Glomerular endothelial cell (primary cell): ENCODE data around the gene DOK7. TPM values are rescaled to one million over a fixed set of nuclear protein-coding genes. Genes with fewer than 3 reads are reported as not detected.

ENCODE experiments used
- DNase-seq: peaks from one replicate; pipeline ENCODE4 v3.0.0-alpha.2; 2011; ENCODE audit warnings: low read depth, low spot score; ENCODE audit errors: extremely low read depth
- total RNA-seq: library from RNA; depleted of rRNA; stranded (reverse); fragments of >200 nt; gene quantifications from 2 replicates; pipeline ENCODE4 v1.2.3, GENCODE V29; 2015

Gene DOK7
- total RNA-seq, 1 donor from 2014 or later: not detected

GRCh38 chr4:3472411-3473141, 9.5 kb downstream of the DOK7 start:
- no peak for DNase-seq

DNA sequence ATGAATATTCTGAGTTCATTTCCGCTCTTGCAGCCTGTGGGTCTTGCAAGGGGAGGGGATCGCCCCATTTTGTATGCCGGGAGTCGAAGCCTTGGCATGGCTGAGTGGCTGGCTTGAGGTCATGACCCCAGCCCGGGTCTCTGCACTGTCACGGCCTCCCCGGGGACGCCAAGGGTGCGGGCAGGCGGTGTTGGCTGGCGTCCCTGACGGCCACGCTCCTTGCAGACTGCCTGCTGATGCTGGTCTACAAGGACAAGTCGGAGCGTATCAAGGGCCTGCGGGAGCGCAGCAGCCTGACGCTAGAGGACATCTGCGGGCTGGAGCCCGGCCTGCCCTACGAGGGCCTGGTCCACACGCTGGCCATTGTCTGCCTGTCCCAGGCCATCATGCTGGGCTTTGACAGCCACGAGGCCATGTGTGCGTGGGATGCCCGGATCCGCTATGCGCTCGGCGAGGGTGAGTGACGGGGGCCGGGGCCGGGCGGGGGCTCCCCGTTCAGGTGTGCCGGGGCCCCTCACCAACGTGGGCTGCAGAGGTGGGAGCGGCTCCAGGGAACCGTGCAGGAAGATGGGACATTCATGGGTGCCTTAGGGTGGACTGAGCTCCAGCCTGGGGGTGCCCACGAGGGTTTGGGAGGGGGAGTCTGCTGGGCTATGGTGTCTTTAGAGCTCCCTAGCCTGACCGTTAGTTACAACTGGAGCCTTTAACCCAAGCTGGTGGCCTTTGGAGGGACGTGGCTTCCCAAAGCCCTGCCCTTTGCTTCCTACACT, 10.3 kb downstream of the DOK7 start:
- no peak for DNase-seq

DNA sequence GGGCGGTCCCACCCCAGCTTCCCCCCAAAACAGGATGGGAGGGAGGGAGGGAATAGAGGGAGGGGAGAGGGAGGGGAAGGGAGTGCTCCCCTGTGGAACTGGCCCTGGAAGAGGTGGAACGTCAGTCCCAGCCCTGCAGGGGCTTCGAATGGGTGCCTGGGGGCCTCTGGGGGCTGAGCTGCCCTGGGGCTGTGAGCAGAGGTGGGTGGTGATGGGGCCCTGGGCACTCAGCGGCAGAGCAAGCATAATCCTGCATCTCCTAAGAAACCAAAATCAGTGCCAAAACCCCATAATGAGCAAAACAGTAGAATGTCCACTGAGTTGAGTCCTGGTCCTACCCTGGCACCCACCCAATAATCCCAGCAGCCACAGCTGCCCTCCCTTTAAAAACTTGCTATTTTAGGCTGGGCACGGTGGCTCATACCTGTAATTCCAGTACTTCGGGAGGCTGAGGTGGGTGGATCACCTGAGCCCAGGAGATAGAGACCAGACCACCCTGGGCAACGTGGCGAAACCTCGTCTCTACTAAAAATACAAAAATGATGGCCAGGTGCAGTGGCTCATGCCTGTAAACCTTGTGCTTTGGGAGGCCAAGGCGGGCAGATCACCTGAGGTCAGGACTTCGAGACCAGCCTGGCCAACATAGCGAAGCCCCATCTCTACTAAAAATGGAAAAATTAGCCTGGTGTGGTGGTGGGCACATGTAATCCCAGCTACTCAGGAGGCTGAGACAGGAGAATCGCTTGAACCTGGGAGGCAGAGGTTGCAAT, 11.1 kb downstream of the DOK7 start:
- no peak for DNase-seq

GRCh38 chr4:3475041-3475712, 12.1 kb downstream of the DOK7 start:
- no peak for DNase-seq

DNA sequence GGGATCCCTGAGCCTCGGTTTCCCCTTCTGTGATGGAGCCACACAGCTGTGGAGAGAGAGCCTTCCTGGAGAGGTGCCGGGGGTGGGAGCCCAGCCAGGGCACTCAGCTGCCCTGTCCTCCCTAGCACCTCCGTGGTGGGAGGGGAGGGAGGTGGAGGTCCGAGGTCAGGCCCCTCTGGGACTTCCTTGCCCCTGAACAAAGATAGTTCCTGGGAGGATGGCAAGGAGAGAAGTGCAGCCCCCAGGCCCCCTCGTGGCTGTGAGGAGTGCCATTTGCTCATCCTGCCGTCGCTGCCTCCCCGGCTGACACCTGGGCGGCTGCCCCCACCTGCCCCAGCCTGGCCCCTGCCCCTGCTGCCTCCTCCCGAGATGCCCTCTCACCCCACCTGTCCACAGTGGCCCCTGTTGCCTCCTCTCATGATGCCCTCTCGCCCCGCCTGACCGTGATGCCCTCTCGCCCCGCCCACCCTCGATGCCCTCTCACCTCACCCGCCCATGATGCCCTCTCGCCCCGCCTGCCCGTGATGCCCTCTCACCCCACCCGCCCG, 12.7 kb downstream of the DOK7 start:
- DNase-seq: no peak

DNA sequence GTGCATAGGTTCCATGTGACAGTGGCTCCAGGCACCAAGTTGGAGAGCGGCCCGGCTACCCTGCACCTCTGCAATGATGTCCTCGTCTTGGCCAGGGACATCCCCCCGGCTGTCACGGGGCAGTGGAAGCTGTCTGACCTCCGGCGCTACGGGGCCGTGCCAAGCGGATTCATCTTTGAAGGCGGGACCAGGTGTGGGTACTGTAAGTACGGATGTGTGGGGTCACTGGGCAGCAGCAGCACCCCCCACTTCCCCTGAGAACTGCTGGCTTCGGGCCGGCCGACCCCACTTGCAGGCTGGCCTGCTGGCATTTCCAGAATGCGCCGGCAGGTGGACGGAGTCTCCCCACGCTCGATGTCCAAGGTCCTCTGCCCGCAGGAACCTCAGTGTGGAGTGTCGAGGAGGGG, 13.2 kb downstream of the DOK7 start:
- DNase-seq: no peak

DNA sequence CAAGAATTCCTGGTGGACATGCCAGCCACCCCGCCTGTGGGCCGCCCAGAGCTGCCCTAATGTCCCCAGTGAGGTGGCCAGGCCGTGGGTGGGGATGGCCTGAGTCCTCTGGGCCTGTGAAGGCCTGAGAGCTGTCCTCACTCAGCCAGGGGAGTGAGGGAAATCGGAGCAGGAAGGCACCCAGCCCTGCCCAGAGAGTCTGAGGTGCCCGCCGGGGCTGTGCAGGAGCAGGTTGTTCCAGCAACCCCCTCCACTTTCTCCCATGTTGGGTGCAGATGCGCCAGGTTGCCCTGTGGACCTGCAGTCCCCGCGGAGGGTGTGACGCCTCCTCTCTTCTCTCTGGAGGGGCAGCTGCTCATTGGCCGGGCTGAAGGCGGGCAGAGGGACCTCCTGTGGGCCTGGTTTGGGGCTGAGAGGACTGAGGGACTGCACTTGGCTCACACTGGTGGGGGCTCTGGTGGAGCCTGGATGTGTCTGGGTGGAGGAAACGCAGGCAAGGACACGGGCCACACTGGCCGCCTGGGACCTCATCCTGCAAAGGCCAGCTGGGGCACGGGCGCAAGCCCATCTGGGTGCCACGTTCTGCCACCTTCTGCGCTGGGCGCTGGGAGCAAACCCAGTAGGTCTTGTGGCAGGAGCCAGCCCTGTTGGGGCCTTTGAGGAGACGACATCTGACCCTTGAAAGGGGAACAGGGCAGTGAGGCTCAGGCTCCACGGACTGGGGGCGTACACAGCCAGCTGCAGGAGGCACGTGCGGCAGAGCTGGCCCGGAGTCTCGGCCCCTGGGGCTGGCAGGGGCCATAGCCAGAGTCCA, 14.0 kb downstream of the DOK7 start:
- no peak for DNase-seq

- DNase-seq: no peak
These were observed 14.8 kb downstream of the DOK7 start for GRCh38 chr4:3477750-3478430.

- no peak for DNase-seq
These were observed 15.6 kb downstream of the DOK7 start for GRCh38 chr4:3478446-3479357.

- no peak for DNase-seq
These were observed 16.4 kb downstream of the DOK7 start for GRCh38 chr4:3479358-3480101.

DNA sequence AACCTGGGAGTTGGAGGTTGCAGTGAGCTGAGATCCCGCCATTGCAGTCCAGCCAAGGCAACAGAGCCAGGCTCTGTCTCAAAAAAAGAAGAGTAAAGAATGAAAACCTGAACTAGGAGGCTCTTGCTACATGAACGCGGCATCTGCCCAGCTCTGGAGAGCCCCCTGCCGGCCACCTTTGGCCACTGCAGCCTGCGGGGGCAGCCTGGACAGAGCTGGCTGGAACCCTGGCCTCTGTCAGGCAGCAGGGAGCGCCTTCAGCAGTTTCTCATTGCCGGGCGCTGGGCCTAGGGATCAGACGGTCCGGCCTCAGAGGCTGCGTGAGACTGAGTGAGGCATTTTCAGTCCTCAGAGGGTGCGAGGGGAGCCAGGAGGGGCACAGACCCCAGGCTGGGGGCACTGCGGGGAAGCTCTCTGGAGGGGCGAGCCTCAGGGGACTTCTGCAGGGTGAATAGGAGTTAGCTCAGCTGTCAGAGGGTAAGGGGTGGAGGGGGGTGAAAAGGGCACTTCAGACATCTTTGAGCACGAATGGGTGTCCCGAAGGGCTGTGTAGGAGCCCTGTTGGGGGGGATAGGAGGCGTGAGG, 17.5 kb downstream of the DOK7 start:
- DNase-seq: no peak

- no peak for DNase-seq
These were observed 18.0 kb downstream of the DOK7 start for GRCh38 chr4:3481113-3481531.

DNA sequence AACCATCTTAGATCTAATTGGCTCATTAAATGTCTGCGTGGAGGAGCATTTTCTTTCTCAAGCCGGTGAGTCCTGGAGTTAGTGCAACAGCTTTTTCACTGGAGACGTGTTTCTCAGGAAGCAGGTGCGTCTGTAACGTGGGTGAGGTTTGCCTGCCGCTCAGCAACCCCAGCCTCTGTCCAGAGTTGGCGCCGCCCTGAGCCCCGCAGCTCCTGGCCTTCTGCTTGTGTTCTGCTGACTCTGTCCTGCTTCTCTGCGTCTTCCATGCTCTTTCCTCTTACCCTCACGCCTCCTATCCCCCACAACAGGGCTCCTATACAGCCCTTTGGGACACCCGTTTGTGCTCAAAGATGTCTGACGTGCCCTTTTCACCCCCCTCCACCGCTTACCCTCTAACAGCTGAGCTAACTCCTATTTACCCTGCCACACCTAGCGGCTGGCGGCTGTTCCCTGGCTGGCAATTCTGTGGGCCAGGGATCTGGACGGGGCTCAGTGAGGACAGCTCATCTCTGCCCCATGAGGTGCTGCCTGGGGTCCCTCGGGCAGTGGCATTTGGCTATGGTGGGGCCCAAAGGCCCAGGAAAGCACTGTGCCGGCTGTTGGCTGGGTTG, 18.8 kb downstream of the DOK7 start:
- no peak for DNase-seq

DNA sequence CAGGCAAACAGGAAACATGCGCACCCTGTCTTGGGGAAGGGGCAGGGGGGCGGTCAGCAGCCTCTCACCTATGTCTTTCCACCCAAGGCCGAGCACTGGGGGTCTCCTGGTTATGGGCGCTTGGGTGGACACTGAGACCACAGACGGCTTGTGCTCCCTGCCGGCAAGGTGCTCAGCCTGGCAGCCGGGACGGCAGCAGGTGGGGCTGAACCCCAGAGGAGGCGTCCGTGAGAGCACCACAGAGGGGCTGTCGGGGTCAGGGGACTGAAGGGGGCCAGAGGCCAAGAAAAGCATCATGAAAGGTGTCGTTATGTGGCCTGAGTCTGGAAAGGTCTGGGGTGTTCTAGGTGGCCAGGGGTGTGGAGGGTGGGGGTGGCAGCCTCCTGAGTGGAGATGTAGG, 19.6 kb downstream of the DOK7 start:
- no peak for DNase-seq

DNA sequence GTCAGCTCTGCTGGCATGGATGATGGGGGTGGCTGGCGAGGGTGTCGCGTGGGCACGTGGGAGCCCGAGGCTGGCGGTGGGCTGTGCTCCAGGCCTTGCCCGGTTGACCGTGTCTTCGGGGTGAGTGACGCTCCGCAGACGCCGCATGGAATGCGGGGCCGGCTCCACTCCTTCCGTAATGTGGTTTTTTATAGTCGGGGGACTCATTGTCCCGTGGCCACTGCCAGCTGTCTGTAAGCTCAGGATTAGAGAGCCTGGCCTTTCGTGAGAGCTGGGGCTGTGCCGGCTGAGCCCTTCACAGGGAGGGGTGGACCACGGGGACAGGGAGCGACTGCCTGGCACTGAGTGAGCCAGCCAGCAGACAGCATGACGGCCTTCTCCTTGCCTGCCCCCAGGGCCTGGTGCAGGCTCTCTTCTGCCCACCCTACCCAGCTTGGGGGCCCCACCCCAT, 20.4 kb downstream of the DOK7 start:
- DNase-seq: no peak

DNA sequence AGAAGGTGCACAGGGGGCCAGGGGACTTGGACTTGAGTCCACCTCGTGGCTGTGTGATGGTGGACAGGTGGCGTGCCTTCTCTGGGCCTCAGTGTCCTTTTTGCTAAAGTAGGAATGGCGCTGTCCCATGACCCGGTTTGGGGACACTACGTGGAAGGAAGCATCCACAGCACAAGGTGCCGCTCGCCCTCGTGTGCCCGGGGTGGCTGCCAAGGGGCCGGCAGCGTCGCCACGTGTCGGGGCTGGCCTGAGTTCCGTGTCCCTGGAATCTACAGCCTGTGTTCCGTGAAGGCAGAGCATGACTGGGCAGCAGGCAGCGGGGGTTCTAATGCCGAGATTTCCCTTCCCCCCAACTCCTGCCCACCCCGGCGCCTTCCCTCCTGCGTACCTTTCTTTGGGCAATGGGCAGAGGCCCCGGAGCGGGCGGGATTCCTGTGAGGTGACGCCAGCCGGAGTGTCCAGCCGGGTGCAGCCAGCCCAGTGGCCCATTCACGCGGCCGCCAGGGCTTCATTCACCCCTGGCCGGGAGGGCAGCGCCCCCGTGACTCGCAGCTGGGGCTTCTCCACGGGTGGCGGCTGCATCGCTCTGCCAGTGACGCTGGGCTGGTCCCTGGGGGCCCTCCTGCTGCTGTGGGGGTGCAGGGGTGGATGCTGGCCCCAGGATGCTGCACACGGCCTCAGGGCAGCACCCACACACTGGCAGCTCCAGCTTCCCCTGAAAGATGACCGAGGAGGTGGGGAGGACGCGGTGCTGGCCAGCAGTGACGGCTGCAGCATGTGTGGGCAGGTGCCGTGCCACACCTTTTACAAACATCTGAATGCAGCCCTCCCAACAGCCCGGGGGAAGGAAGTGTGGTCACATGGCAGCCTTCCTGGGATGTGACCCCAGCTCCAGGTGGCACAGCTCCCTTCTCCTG, 21.2 kb downstream of the DOK7 start:
- no peak for DNase-seq
